LNCaP clone FGC (cell line): ENCODE results near the gene EPHB1.

Source experiments
- DNase-seq: peaks from one replicate; pipeline ENCODE4 v3.0.0-alpha.2; 2011; ENCODE audit warnings: low read depth
- H3K4me3 ChIP-seq: 2 replicates; pipeline ENCODE4 v1.5.1; 2011; ENCODE audit warnings: mild to moderate bottlenecking, low read depth, low read length, control low read depth
- TF ChIP-seq, protein P1 (sequence below): IDR thresholded peaks from 2 replicates; pipeline ENCODE4 v1.5.1; 2012; ENCODE audit warnings: mild to moderate bottlenecking; ENCODE audit not compliant: control insufficient read depth, insufficient read depth; ENCODE audit errors: extremely low read depth

EPHB1 gene

DNA sequence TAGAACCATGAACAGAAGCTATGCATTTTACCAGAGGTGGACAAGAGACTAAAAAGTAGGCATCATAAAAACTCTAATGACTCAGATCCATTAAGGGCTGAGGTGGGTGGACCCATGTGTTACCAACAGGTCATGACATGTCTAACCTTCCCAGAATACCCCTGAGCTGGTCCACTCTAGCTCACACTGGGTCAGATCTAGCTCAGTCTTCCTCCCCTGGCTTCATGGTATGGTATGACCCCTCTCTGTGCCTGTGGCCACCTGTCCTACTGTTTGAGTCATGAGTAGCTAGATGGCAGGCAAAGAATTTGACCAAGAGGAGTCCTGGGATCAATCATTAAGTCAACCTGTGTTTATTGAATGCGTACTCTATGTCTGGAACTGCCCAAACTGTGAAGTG lies 340.4 kb downstream of the EPHB1 start:
- no peak for DNase-seq
- no peak overlapping the region for H3K4me3 ChIP-seq
- TF ChIP-seq, protein P1, sequence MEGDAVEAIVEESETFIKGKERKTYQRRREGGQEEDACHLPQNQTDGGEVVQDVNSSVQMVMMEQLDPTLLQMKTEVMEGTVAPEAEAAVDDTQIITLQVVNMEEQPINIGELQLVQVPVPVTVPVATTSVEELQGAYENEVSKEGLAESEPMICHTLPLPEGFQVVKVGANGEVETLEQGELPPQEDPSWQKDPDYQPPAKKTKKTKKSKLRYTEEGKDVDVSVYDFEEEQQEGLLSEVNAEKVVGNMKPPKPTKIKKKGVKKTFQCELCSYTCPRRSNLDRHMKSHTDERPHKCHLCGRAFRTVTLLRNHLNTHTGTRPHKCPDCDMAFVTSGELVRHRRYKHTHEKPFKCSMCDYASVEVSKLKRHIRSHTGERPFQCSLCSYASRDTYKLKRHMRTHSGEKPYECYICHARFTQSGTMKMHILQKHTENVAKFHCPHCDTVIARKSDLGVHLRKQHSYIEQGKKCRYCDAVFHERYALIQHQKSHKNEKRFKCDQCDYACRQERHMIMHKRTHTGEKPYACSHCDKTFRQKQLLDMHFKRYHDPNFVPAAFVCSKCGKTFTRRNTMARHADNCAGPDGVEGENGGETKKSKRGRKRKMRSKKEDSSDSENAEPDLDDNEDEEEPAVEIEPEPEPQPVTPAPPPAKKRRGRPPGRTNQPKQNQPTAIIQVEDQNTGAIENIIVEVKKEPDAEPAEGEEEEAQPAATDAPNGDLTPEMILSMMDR: no peak

DNA sequence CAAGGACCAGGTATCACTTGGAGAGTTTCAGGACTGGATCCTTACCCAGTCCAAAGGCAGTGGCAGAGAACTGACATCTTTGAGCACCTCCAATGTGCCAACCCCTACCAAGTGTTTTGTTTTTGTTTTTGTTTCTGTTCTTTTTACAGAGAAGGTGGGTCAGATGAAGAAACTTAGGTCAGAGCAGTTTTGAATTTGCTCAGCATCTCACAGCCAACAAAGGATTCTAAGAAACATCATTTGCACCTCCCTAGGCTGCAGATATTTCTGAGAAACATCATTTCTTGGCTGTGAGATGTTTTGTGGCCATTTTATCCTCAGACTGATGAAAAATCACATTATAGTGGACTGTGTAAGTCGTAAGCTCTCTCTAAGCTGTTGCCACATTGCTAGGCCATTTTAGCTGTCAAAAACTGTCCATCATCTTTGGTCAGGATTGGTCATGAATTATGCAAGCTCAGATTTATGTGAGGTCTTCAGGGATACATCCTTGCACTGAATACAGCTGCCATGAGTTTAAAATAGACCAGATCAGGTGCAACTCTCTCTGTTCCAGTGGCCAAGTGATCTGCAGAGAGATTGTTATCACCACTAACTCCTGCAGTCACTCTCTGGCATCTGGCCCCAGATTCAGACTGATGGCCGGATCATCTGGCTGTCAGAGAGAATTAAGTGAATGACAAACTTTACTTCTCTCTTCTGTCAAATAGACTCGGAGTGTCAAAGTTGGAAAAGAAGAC lies 341.5 kb downstream of the EPHB1 start:
- H3K4me3 ChIP-seq: no peak overlapping the region
- DNase-seq: no peak
- TF ChIP-seq, protein P1: no peak

DNA sequence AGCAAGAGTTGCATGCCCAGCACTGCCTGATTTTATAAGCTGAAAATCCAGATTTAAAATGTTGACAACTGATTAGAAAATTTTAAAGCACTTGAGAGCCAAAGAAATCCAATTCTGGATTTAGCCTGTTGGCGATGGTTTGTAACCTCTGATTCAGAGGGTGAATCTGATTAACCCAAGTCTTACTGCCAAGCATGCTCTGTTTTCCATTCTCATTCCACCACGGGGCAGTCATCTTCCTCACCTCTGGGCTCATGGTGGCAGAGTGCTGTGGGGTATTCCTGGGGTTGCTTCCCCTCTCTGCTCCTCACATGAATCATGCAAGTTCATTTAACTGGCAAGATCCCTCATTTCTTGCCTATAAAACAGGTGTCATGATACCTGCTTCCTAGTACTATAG lies 342.2 kb downstream of the EPHB1 start:
- no peak for DNase-seq
- H3K4me3 ChIP-seq: no peak overlapping the region
- TF ChIP-seq, protein P1: no peak

DNA sequence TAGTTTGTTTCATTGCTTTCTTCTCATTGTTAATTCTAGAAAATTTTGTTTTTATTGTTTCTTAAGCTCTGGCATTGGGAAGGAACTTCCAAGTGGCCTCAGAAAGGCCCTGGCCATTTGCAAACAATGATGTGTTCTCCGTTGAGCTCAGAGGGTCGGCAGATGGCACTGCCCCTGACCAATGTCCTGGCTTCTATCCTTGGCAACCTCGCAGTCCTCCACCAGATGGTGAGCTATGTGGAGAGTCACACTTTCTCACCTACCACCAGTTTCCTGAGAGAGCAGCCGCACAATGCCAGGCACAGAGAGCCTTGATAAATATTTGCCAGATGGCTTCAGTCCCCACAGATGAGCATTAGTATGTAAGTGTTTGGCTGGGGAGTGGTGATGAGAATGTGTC lies 343.7 kb downstream of the EPHB1 start:
- no peak overlapping the region for H3K4me3 ChIP-seq
- TF ChIP-seq, protein P1: no peak
- DNase-seq: no peak

DNA sequence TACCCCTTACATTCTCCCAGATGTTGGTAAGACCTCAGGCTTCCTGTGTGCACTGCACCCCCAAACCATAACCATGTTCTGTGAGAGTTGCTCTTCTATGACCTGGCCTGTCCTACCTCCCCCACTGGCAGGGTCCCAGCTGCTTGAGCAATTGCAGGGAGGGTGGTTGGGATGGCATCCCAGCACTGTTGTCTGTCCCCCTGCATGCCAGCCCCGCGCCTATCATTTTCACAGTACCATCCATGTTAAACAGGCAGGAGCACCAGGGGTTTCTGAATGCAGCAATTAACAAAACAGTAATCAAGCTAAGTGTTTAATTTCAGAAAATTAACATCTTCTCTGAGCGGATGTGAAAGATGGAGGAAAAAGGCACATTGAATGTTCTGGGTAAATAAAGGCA lies 345.5 kb downstream of the EPHB1 start:
- TF ChIP-seq, protein P1: no peak
- no peak for DNase-seq
- no peak overlapping the region for H3K4me3 ChIP-seq

DNA sequence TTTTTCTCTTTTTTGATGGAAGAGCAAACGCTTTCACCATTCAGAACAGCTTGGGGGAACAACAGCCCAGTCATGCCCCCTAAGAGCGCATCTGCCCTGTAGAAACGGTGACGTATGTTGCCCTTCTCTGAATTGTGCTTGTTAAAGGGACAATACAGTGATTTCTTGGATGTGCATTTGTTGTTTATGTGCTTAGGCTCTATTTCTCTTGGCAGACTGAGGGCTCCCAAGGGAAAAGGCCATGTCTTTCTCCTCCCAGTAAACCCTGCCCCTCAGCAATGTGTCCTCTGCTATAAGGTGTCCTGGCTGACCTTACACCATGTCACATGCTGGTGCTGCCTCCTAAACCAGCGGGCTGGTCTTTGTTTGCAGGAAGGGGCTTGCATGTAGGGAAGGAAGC lies 346.1 kb downstream of the EPHB1 start:
- DNase-seq: no peak
- TF ChIP-seq, protein P1: no peak
- no peak overlapping the region for H3K4me3 ChIP-seq

DNA sequence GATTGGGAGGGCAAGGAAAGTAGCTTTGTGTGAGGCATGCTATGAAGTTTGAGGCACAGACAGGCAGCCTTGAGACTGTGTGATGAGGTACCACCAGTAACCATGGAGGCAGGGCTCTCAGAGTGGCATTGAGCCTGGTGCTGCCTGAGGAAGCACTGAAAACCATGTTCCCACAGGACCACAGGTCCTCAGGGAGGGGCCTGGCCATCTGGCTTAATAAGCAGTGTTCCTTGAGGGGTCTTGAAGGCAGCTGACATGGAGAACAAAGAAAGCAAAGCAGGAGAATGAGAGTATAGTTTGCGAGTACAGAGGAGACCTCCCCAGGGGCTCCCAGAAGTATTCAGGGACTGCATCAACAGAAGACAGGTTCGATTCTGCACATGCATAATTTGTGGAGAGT lies 346.6 kb downstream of the EPHB1 start:
- no peak overlapping the region for H3K4me3 ChIP-seq
- TF ChIP-seq, protein P1: no peak
- no peak for DNase-seq
